GM19239 (cell line): Measurements from ENCODE around the gene AHI1.

Source experiments
- DNase-seq: peaks from one replicate; pipeline ENCODE4 v3.0.0; 2011; ENCODE audit warnings: low spot score; ENCODE audit not compliant: insufficient read length
- FAIRE-seq: peaks from 2 replicates; lab custom pipeline; 2011; peaks lifted over from hg19 to GRCh38; lab: Jason Lieb, UNC

AHI1 gene

DNA sequence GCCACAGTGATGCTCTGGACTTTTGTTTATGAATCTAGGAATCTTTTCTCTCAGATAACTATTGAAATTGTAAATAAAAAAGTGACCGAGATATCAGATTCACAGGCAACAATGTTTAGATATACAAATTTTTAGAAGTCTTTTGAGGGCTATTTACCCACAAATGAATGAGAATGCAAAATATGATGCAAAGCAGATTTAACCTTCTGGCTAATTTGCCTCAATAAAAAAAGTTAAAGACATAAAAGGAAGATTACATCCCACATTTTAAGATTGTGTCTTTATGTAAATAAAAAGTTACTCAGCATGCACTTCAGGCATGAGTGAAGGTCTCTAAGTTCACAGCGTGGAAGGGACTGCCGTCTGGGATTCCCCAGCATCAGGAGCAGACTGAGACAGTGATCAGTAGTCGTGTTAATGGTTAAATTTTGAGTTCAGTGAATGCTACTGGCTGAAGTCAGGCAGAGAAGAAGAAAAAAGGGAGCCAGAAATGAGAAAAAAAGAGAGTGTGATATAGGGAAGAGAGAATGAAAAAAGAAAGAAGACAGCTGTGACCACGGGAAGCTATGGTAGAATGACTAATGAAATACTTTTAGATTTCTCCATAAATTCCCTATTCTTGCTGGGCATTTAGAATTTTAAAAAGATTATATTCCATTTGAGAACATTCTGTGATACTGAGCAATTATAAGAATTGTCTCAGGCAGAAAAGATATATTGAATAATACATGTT lies 222.8 kb downstream of the AHI1 start:
- DNase-seq (no peak), FAIRE-seq (peak; percentile 76)

- DNase-seq = no peak
- no peak for FAIRE-seq
Observed at GRCh38 chr6:135271626-135272025, 225.9 kb downstream of the AHI1 start.

GRCh38 chr6:135270676-135271536 lies 226.6 kb downstream of the AHI1 start:
- FAIRE-seq (no peak), DNase-seq (no peak)

GRCh38 chr6:135269481-135269891 lies 228.1 kb downstream of the AHI1 start:
- FAIRE-seq (no peak), DNase-seq (no peak)

DNA sequence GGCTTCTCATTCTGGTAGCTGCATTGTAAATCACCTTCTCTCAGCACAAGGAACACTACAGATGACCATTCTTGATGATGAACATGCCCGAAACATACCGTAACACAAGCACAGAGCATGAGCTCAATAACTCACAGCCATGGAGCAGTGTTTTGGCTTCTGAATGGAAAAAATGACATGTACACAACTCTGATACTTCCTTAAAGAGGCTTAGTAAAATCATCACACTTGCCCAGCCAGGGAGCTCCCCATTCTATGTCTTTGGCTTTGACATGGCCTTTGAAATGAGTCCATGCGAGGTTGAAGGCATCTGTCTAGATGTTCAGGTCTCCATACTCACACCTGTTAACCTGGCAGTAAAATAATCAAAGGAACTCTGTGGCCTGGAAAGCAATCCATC lies 228.8 kb downstream of the AHI1 start:
- no peak for FAIRE-seq
- no peak for DNase-seq

DNA sequence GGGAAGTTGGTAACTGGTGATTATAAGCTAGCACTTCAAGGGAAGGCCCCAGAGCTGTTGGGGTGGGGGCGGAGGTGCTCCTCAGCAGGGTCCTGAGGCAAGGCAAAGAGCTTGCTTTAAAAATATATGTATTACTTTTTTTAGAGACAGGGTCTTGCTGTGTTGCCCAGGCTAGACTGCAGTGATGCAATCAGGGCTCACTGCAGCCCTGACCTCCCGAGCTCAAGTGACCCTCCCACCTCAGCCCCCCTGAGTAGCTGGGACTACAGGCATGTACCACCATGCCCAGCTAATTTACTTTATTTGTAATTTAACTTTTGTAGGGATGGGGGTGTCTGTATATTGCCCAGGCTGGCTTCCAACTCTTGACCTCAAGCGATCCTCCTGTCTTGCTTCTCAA lies 229.3 kb downstream of the AHI1 start:
- FAIRE-seq = no peak

GRCh38 chr6:135267085-135267484 lies 230.5 kb downstream of the AHI1 start:
- DNase-seq (no peak), FAIRE-seq (no peak)

More for the DNA sequence above, 229.3 kb downstream of the AHI1 start:
- DNase-seq = no peak

DNA sequence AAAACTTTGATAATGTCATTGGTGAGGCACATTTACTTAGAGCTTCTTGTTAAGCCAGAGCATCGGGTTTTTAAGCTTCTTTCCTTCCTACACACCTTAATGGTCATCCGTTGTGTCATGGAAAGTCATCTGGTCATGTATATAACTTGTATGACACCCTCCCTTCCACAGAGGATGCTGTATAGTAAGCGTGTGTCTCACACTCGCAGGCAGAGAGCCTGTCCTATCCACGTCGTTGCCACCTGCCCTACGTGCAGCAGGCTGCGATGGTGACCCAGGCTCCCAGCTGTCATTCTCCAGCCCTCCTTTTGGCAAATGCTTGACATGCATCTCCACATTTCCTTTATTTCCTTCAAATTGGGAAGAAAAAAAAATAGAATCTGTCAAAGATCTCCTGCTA lies 230.9 kb downstream of the AHI1 start:
- FAIRE-seq = no peak
- no peak for DNase-seq

- no peak for DNase-seq
- no peak for FAIRE-seq
Observed at GRCh38 chr6:135265278-135265677, 232.3 kb downstream of the AHI1 start.

DNA sequence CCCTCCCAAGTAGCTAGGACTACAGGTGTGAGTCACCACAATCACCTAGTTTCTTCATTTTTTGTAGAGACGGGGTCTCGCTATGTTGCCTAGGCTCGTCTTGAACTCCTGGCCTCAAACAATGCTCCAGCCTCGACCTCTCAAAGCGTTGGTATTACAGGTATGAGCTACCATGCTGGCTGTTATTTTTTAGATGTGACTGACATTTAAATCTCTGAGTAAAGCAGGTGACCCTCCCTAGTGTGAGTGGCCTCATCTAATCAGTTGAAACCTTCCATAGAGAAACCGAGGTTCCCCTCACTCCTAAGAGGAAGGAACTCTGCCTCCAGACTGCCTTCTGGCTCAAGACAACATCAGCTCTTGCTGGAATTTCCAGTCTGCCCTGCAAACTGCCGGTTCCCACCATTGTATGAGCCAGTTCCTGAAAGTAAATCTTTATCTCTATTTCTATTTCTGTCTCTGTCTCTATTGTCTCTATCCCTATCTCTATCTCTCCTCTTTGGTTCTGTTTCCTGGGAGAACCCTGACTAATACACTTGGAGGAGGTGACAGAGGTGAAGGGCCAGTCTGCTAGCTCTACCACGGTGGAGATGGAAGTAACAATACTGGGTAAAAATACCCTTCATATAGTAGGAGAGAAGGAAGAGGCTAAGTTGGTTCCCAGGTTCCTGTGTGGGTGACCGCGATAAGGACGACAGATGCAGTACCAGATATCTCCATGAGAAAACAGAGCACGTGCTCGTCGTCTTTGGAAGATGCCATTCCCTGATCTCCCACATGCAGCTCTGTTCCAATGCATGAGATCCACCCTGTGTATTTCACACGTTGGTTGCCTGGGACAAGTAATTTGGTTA lies 235.4 kb downstream of the AHI1 start:
- no peak for DNase-seq
- no peak for FAIRE-seq

DNA sequence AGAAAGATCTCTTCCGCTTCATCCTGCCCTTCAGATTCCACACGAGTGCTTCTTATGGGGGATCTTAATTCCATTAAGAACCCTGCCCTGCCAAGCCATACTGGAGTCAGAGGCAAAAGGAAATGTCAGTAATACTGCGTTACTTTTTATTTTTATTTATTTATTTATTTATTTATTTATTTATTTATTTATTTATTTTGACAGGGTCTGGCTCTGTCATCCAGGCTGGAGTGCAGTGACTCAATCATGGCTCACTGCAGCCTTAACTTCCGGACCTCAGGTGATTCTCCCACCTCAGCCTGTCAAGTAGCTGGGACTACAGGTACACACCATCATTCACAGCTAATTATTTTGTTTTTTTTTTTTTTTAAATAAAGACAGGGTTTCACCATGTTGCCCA lies 236.9 kb downstream of the AHI1 start:
- no peak for FAIRE-seq
- DNase-seq = no peak

DNA sequence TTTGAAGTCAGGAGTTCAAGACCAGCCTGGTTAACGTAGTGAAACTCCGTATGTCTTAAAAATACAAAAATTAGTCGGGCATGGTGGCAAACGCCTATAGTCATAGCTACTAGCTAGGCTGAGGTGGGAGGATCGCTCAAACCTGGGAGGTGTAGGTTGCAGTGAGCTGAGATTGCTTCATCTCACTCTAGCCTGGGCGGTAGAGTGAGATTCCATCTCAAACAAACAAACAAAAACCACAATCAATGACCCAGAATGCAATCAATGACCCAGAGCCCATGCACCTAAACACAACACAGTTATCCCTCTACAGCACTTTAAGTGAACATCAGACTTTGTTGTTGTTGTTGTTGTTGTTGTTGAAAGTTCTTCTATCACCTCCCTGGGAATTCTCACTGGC lies 238.6 kb downstream of the AHI1 start:
- DNase-seq = no peak
- no peak for FAIRE-seq

- FAIRE-seq = no peak
Observed at GRCh38 chr6:135257631-135258405, 239.7 kb downstream of the AHI1 start.

GRCh38 chr6:135256866-135257265 lies 240.7 kb downstream of the AHI1 start:
- DNase-seq (no peak), FAIRE-seq (no peak)

More at GRCh38 chr6:135257631-135258405, 239.7 kb downstream of the AHI1 start:
- no peak for DNase-seq

DNA sequence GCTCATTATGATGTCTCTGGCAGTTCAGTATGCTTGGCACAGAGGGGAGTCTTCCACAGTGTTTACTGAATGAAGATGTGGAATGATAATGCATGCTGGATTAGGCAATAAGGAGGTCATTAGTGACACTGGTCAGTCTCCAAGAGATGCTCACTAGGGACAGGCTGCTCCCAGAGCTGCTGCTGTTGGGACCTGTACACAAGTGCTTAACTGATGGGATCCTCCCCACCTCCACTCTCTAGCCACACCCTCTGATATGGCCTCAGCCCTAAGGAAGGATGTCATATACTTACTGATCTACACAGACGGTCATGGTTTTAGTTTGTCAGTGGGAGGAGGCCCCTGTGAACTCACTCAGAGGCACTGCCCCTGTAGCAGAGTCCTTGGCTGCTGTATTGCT lies 243.1 kb downstream of the AHI1 start:
- FAIRE-seq = no peak

GRCh38 chr6:135251498-135252441 lies 245.8 kb downstream of the AHI1 start:
- DNase-seq = no peak
- FAIRE-seq = no peak

More for the DNA sequence above, 243.1 kb downstream of the AHI1 start:
- no peak for DNase-seq

- DNase-seq = no peak
- FAIRE-seq = no peak
Observed at GRCh38 chr6:135250751-135251497, 246.6 kb downstream of the AHI1 start.

DNA sequence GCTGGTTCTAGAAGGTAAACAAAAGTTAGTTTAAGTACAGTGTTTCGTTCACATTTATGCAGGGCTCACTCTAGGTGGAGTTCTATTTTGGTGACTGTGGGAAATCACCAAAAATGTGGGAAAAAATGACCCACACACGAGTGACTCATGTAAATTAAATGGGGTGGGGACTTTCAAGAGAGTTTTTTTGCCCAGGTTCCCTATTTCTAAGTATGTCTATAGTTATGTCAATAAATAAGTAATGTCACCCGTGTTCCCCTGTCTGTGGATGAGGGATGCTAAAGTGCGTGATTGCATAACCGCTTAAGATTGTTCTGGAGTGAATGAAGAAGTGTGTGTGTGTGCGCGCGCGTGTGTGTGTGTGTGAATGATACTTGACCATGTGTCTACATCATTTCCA lies 247.3 kb downstream of the AHI1 start:
- FAIRE-seq = no peak
- DNase-seq = no peak
